ENCODE measurements around the gene CPT2. TPM values are rescaled to one million over a fixed set of nuclear protein-coding genes. Genes with fewer than 3 reads are reported as not detected.
"Not testable (repeated sequence)": the region's sequence is repeated elsewhere in the genome, so short reads cannot be mapped to it uniquely, and the experiment has no call there.

CPT2 gene
- total RNA-seq, 2 donors from 2014 or later, result 14.5 to 16.5 TPM

GRCh38 chr1:53172426-53173128, 24.0 kb upstream of the CPT2 start:
- no peak overlapping the region for H3K27ac Mint-ChIP-seq
- peaks cover 7% of the 10 kb centered on the region for H3K4me1 Mint-ChIP-seq
- H3K4me3 Mint-ChIP-seq, result no peak overlapping the region
- no peak for ATAC-seq (replicated peaks)
- no peaks in the 10 kb centered on the region for H3K36me3 Mint-ChIP-seq (ENCODE audit: low read depth)
- H3K9me3 Mint-ChIP-seq, result no peaks in the 10 kb centered on the region
- H3K27me3 Mint-ChIP-seq, result peaks cover 28% of the 10 kb centered on the region

- no peaks in the 10 kb centered on the region for H3K9me3 Mint-ChIP-seq
- H3K4me1 Mint-ChIP-seq, result peaks cover 8% of the 10 kb centered on the region
- H3K27ac Mint-ChIP-seq, result no peak overlapping the region
- H3K36me3 Mint-ChIP-seq (ENCODE audit: low read depth), result no peaks in the 10 kb centered on the region
- peaks cover 27% of the 10 kb centered on the region for H3K27me3 Mint-ChIP-seq
- H3K4me3 Mint-ChIP-seq, result no peak overlapping the region
- no peak for ATAC-seq (replicated peaks)
These were observed 21.4 kb upstream of the CPT2 start for GRCh38 chr1:53174971-53175913.

GRCh38 chr1:53176452-53177208, 20.0 kb upstream of the CPT2 start:
- Mint-ChIP-seq H3K27me3 (peaks cover 27% of the 10 kb centered on the region), H3K9me3 (no peaks in the 10 kb centered on the region), H3K36me3 (ENCODE audit: low read depth) (no peaks in the 10 kb centered on the region), H3K4me1 (peaks cover 8% of the 10 kb centered on the region), H3K4me3 (no peak overlapping the region), H3K27ac (no peak overlapping the region)
- ATAC-seq (replicated peaks), result no peak

- Mint-ChIP-seq H3K27me3 (peaks cover 20% of the 10 kb centered on the region), H3K9me3 (no peaks in the 10 kb centered on the region), H3K4me1 (peaks cover 3% of the 10 kb centered on the region), H3K4me3 (no peak overlapping the region), H3K36me3 (ENCODE audit: low read depth) (no peaks in the 10 kb centered on the region), H3K27ac (no peak overlapping the region)
- no peak for ATAC-seq (replicated peaks)
These were observed 16.4 kb upstream of the CPT2 start for GRCh38 chr1:53180226-53180625.

DNA sequence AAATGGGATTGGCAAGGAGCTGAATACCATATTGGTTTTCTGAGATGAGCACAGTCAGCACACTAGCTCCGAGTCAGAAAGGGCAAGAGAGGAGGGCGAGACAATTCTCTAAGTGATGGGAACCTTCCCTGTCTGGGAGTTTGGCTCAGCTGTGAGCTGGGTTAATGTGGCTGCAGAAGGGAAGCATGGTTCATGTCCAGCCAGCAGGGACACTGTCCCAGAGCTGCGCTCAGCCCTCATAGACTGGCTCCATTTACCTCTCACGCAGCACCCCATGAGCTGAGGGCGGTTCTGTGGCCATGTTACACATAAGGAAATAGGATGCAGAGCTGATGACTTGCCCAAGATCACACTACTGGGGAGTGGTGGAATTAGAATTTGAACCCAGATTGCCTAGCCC, 15.7 kb upstream of the CPT2 start:
- Mint-ChIP-seq H3K27ac (no peak overlapping the region), H3K27me3 (peaks cover 13% of the 10 kb centered on the region), H3K4me1 (peaks cover 3% of the 10 kb centered on the region), H3K9me3 (no peaks in the 10 kb centered on the region), H3K4me3 (no peak overlapping the region), H3K36me3 (ENCODE audit: low read depth) (no peaks in the 10 kb centered on the region)
- no peak for ATAC-seq (replicated peaks)

- peak; percentile 84 for ATAC-seq (replicated peaks)
- H3K27ac Mint-ChIP-seq, result no peak overlapping the region
- H3K9me3 Mint-ChIP-seq, result no peaks in the 10 kb centered on the region
- peaks cover 11% of the 10 kb centered on the region for H3K27me3 Mint-ChIP-seq
- H3K4me3 Mint-ChIP-seq, result no peak overlapping the region
- H3K4me1 Mint-ChIP-seq, result peaks cover 3% of the 10 kb centered on the region
- no peaks in the 10 kb centered on the region for H3K36me3 Mint-ChIP-seq (ENCODE audit: low read depth)
These were observed 14.5 kb upstream of the CPT2 start for GRCh38 chr1:53182111-53182593.

DNA sequence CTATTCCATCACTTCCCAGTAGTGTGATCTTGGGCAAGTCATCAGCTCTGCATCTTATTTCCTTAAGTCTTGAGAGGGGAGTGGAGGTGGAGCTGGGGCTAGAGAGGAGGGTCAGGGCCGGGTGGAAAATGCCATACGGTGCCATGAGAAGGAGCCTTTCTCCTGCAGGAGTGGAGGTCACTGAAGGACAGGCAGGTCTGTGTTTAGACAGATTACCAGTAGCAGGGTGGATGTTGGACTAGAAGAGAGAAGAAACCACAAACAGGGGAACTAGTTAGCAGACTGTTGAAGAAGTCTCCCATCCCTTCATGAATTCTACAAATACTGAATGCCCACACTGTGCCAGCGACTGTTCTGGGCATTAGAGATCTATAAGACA, 13.9 kb upstream of the CPT2 start:
- H3K27ac Mint-ChIP-seq, result no peak overlapping the region
- H3K4me3 Mint-ChIP-seq, result no peak overlapping the region
- H3K27me3 Mint-ChIP-seq, result peaks cover 6% of the 10 kb centered on the region
- H3K36me3 Mint-ChIP-seq (ENCODE audit: low read depth), result no peaks in the 10 kb centered on the region
- H3K9me3 Mint-ChIP-seq, result no peaks in the 10 kb centered on the region
- no peaks in the 10 kb centered on the region for H3K4me1 Mint-ChIP-seq
- ATAC-seq (replicated peaks), result no peak

DNA sequence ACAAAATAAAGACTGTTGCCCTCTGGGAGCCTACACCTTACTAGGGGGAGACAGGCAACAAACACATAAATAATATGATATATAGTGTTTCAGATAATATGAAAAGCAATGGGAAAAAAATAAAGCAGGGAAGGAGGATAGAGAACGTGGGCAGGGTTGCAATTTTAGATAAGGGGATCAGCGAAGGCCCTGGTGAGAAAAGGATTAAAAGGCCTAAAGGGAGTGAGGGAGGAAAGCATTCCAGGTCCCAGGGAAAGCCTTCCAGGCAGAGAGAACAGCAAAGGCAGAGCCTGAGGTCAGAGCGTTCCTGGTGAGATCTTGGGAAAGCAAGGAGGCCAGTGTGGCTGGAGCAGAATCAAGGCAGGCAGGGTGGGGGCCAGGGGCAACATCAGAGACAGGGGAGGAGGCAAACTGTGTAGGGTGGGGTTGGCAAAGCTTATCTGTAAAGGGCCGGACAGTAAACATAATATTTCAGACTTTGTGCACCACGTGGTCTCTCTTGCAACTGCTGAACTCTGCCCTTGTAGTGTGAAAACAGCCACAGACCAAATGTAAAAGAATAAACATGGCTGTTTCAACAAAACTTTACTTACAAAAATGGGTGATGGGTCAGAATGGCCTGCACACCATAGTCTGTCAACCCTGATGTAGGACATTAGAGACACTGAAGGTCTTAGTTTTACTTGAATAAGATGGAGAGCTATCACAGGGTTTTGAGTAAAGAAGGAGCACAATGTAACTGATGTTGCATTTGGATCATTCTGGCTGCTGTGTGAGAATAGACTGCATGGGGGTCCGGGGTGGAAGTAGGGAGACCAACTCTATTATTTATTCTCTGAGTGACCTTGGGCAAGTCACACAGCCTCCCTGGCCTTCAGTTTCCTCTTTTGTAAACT, 13.3 kb upstream of the CPT2 start:
- H3K36me3 Mint-ChIP-seq (ENCODE audit: low read depth), result no peaks in the 10 kb centered on the region

GRCh38 chr1:53185955-53186297, 10.7 kb upstream of the CPT2 start:
- ATAC-seq (replicated peaks); H3K27me3 Mint-ChIP-seq; H3K9me3 Mint-ChIP-seq; H3K4me1 Mint-ChIP-seq; H3K4me3 Mint-ChIP-seq; H3K36me3 Mint-ChIP-seq (ENCODE audit: low read depth); H3K27ac Mint-ChIP-seq: not testable (repeated sequence)

More for the DNA sequence above, 13.3 kb upstream of the CPT2 start:
- Mint-ChIP-seq H3K9me3 (no peaks in the 10 kb centered on the region), H3K4me1 (no peaks in the 10 kb centered on the region), H3K27ac (no peak overlapping the region), H3K27me3 (peaks cover 5% of the 10 kb centered on the region), H3K4me3 (no peak overlapping the region)
- ATAC-seq (replicated peaks), result no peak

GRCh38 chr1:53186533-53186932, 10.1 kb upstream of the CPT2 start:
- H3K27me3 Mint-ChIP-seq, result peaks cover 9% of the 10 kb centered on the region
- ATAC-seq (replicated peaks), result no peak
- no peaks in the 10 kb centered on the region for H3K9me3 Mint-ChIP-seq
- no peak overlapping the region for H3K27ac Mint-ChIP-seq
- H3K4me1 Mint-ChIP-seq, result no peaks in the 10 kb centered on the region
- H3K4me3 Mint-ChIP-seq, result no peak overlapping the region
- H3K36me3 Mint-ChIP-seq (ENCODE audit: low read depth), result no peaks in the 10 kb centered on the region

DNA sequence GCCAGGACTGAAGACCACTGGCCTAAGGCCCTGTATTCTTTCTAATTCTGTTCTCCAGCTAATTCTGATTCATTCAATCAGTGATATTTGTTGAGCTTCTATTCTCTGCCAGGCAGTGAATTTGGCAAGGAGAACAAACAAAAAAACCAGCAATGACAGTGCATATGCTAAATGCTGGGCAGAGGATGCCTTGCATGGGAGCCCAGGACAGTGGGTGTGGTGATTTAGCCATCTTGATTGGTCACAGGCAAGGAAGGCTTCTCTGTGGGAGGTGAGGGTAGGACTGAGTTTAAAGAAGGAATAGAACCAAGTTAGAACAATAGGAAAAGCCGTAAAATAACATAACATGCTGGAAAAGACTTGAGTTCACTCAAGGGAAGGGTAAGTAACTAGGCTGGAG, 9.2 kb upstream of the CPT2 start:
- H3K27me3 Mint-ChIP-seq, result peaks cover 9% of the 10 kb centered on the region
- H3K4me1 Mint-ChIP-seq, result no peaks in the 10 kb centered on the region
- no peak overlapping the region for H3K4me3 Mint-ChIP-seq
- no peaks in the 10 kb centered on the region for H3K9me3 Mint-ChIP-seq
- no peak overlapping the region for H3K27ac Mint-ChIP-seq
- ATAC-seq (replicated peaks), result no peak
- H3K36me3 Mint-ChIP-seq (ENCODE audit: low read depth), result no peaks in the 10 kb centered on the region

GRCh38 chr1:53188099-53188498, 8.5 kb upstream of the CPT2 start:
- no peak overlapping the region for H3K4me3 Mint-ChIP-seq
- peaks cover 9% of the 10 kb centered on the region for H3K27me3 Mint-ChIP-seq
- peak; percentile 35 for ATAC-seq (replicated peaks)
- no peaks in the 10 kb centered on the region for H3K9me3 Mint-ChIP-seq
- H3K4me1 Mint-ChIP-seq, result no peaks in the 10 kb centered on the region
- no peaks in the 10 kb centered on the region for H3K36me3 Mint-ChIP-seq (ENCODE audit: low read depth)
- no peak overlapping the region for H3K27ac Mint-ChIP-seq

- Mint-ChIP-seq H3K9me3 (no peaks in the 10 kb centered on the region), H3K27me3 (peaks cover 9% of the 10 kb centered on the region), H3K4me3 (no peak overlapping the region), H3K4me1 (no peaks in the 10 kb centered on the region), H3K36me3 (ENCODE audit: low read depth) (no peaks in the 10 kb centered on the region), H3K27ac (no peak overlapping the region)
- no peak for ATAC-seq (replicated peaks)
These were observed 7.6 kb upstream of the CPT2 start for GRCh38 chr1:53189061-53189460.

- no peak for ATAC-seq (replicated peaks)
- H3K4me3 Mint-ChIP-seq, result no peak overlapping the region
- no peak overlapping the region for H3K27ac Mint-ChIP-seq
- peaks cover 9% of the 10 kb centered on the region for H3K27me3 Mint-ChIP-seq
- H3K4me1 Mint-ChIP-seq, result no peaks in the 10 kb centered on the region
- H3K9me3 Mint-ChIP-seq, result no peaks in the 10 kb centered on the region
- H3K36me3 Mint-ChIP-seq (ENCODE audit: low read depth), result no peaks in the 10 kb centered on the region
These were observed 6.4 kb upstream of the CPT2 start for GRCh38 chr1:53190210-53190611.

Measured in activated T-helper 17 cell treated with anti-CD3 and anti-CD28 coated beads, Interleukin-2, amount 50 U/mL, for 72 hours (primary cell).